ENCODE data around the gene GLB1L3.

Gene GLB1L3

GRCh38 chr11:134364261-134364660 is 88.1 kb downstream of the GLB1L3 start:
- DNase-seq: no peak

GRCh38 chr11:134365011-134365925 is 89.1 kb downstream of the GLB1L3 start:
- no peak for DNase-seq

DNA sequence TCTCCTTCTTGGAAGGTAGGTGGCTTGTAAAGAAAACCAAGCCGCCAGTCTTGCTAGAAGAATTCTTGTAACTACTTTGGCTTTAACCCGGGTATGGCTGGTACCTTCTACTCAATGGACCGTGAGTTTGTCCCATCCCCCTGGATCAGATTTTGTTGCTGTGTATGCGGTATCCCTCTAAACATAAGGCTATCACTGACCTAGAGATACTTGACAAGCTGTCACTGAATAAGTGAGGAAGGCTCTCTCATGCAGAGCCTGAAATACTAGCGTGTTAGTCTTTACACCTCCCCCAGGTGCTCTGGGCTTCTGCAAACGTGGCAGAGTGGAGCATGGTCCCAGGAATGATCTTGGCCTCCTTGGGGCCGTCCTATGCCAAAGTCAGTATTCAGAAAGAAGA is 90.1 kb downstream of the GLB1L3 start:
- DNase-seq: no peak

DNA sequence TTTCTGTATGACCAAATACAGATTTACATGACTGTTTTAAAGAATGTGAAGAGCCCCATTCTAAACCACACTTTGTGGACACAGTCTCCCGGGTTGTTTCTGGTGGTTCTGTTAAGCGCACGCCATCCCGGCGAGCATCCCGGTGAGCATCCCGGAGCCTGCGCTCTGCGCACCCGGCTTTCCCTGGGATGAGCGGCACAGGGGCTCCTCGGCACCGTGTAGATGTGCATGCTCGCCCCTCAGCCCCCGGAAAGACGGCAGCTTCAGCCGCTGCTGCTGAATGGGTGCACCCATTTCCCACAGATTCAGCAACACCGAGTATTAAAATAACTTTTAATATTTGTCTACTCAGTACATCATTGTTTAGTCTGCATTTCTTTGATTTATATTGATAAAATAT is 91.6 kb downstream of the GLB1L3 start:
- no peak for DNase-seq
